Mesothelial cell of epicardium (in vitro differentiated cells): ENCODE measurements around the gene HDLBP. TPM values are rescaled to one million over a fixed set of nuclear protein-coding genes. Genes with fewer than 3 reads are reported as not detected.

ENCODE experiments used
- DNase-seq, 2 experiments: peaks; one replicate each; pipeline ENCODE4 v3.0.0; 2021; ENCODE audit warnings: low spot score in 2 of 2; ENCODE audit not compliant: unreplicated experiment in 2 of 2
- H3K27ac Mint-ChIP-seq: 2 replicates; pipeline ENCODE4 v1.8.0; 2021; ENCODE audit warnings: mixed read lengths
- H3K27me3 Mint-ChIP-seq: 2 replicates; pipeline ENCODE4 v1.8.0; 2021; ENCODE audit warnings: low read depth, mixed read lengths
- H3K36me3 Mint-ChIP-seq: 2 replicates; pipeline ENCODE4 v1.8.0; 2021; ENCODE audit warnings: mixed read lengths
- H3K4me1 Mint-ChIP-seq: 2 replicates; pipeline ENCODE4 v1.8.0; 2021; ENCODE audit warnings: mixed read lengths
- H3K4me3 Mint-ChIP-seq: 2 replicates; pipeline ENCODE4 v1.8.0; 2021; ENCODE audit warnings: mild to moderate bottlenecking, moderate library complexity, mixed read lengths
- H3K9me3 Mint-ChIP-seq: 2 replicates; pipeline ENCODE4 v1.8.0; 2021; ENCODE audit warnings: mixed read lengths
- CTCF ChIP-seq: fragments of 200-600 bp; sonication (generic); IDR thresholded peaks from one replicate; pipeline ENCODE4 v1.5.0; 2021; ENCODE audit warnings: antibody characterized with exemption; ENCODE audit not compliant: unreplicated experiment
- total RNA-seq: library from RNA; stranded (reverse); gene quantifications from 3 replicates; pipeline ENCODE4 v1.2.1, GENCODE V29; 2021

HDLBP gene
- total RNA-seq, 1 donor from 2014 or later: 484 TPM

DNA sequence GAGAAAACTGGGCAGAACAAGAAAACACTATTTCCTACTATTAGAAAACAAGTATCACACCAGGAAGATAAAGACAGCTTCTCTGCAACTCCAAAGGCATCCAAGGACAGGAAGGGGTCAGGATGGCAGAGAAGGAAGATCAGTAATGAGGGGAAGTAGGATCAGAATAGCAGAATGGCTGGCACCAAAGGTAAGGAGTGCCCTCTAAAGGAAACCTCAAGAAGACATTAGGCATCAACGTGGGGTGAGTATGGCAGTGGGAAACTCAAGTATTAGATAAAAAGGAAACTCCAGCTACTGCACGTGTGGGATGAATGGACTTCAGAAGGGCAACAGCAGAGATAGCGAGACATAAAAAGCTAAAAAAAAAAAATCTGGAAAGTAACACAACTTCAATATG, 25.9 kb downstream of the HDLBP start:
- H3K27me3 Mint-ChIP-seq: no peaks in the 10 kb centered on the region
- no peak overlapping the region for H3K27ac Mint-ChIP-seq
- H3K9me3 Mint-ChIP-seq: no peaks in the 10 kb centered on the region
- H3K4me1 Mint-ChIP-seq: no peaks in the 10 kb centered on the region
- peaks cover 2% of the 10 kb centered on the region for H3K36me3 Mint-ChIP-seq
- no peak for TF ChIP-seq CTCF
- DNase-seq: no peak
- H3K4me3 Mint-ChIP-seq: no peak overlapping the region

- no peak overlapping the region for H3K27ac Mint-ChIP-seq
- no peak for TF ChIP-seq CTCF
These were observed 26.4 kb downstream of the HDLBP start for GRCh38 chr2:241289053-241289452.

GRCh38 chr2:241288324-241288888, 27.1 kb downstream of the HDLBP start:
- Mint-ChIP-seq H3K9me3 (no peaks in the 10 kb centered on the region), H3K4me3 (no peak overlapping the region), H3K27me3 (no peaks in the 10 kb centered on the region), H3K4me1 (peaks cover 2% of the 10 kb centered on the region), H3K27ac (no peak overlapping the region), H3K36me3 (peaks cover 2% of the 10 kb centered on the region)
- no peak for TF ChIP-seq CTCF
- no peak for DNase-seq

More at GRCh38 chr2:241289053-241289452, 26.4 kb downstream of the HDLBP start:
- Mint-ChIP-seq H3K27me3 (no peaks in the 10 kb centered on the region), H3K4me3 (no peak overlapping the region), H3K36me3 (peaks cover 2% of the 10 kb centered on the region), H3K9me3 (no peaks in the 10 kb centered on the region), H3K4me1 (no peaks in the 10 kb centered on the region)
- DNase-seq: no peak

GRCh38 chr2:241286348-241287090, 29.0 kb downstream of the HDLBP start:
- Mint-ChIP-seq H3K27ac (no peak overlapping the region), H3K9me3 (no peaks in the 10 kb centered on the region), H3K4me1 (peaks cover 15% of the 10 kb centered on the region), H3K27me3 (no peaks in the 10 kb centered on the region), H3K36me3 (peaks cover 2% of the 10 kb centered on the region), H3K4me3 (no peak overlapping the region)
- DNase-seq: no peak
- TF ChIP-seq CTCF: no peak

DNA sequence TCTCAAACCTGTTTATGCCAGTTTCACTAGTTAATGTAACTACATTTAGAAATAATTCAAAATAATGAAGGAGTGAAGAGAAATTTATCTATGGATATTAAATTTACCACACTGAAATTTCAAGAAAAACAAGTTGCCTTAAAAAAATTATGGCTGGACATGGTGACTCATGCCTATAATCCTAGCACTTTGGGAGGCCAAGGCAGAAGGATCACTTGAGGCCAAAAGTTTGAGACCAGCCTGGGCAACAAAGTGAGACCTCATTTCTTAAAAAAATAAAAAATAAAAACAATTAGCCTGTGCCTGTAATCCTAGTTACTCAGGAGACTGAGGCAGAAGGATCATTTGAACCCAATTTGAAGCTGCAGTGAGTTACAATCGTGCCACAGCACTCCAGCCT, 29.9 kb downstream of the HDLBP start:
- DNase-seq: no peak
- TF ChIP-seq CTCF: no peak
- peaks cover 2% of the 10 kb centered on the region for H3K36me3 Mint-ChIP-seq
- no peaks in the 10 kb centered on the region for H3K9me3 Mint-ChIP-seq
- H3K27ac Mint-ChIP-seq: no peak overlapping the region
- H3K4me1 Mint-ChIP-seq: peaks cover 15% of the 10 kb centered on the region
- no peaks in the 10 kb centered on the region for H3K27me3 Mint-ChIP-seq
- no peak overlapping the region for H3K4me3 Mint-ChIP-seq
